ENCODE data around the gene UXT. TPM values are rescaled to one million over a fixed set of nuclear protein-coding genes. Genes with fewer than 3 reads are reported as not detected.
"Not testable (repeated sequence)": the region's sequence is repeated elsewhere in the genome, so short reads cannot be mapped to it uniquely, and the experiment has no call there.

Gene UXT
- total RNA-seq, 5 donors from 2014 or later (not counting 1 experiment from before 2014, with no cell fraction given): 155 to 186 (median 178) TPM

DNA sequence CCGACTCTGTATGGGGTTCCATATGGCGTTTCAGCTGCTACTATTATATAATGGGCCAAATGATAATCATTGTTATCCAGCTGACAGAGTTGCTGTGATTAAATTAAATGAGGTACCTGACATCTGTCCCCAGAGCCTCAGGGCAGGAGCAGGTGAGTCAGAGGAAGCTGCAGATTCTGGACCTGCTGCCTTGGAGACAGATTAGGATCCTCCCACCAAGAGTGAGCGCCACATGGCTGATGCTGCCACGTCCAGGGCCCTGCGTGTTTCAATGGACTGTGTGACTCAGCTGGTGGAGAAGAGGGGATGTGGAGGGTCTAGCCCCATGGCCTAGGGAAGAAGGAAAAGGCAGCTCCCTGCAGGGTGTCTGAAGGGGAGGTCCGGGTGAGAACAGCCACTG, 28.3 kb upstream of the UXT start:
- no peak for DNase-seq
- Histone ChIP-seq H3K4me1 (ENCODE audit: control insufficient read depth in 1 of 2, extremely low read depth in 1 of 2, insufficient read depth in 2 of 2, low read length in 2 of 2) (no peaks in the 10 kb centered on the region), H3K36me3 (ENCODE audit: control insufficient read depth in 2 of 2, extremely low read depth in 1 of 2, insufficient read depth in 1 of 2, low read length in 1 of 2) (no peaks in the 10 kb centered on the region), H3K27me3 (replicated peaks in 1 of 2; ENCODE audit: control insufficient read depth in 2 of 2, extremely low read depth in 1 of 2, insufficient read depth in 2 of 2, low read length in 1 of 2) (peaks cover 0 to 9% of the 10 kb centered on the region in 2 experiments), H3K27ac (ENCODE audit: low read length) (no peak overlapping the region), H3K9me3 (no peaks in the 10 kb centered on the region), H3K4me3 (ENCODE audit: control insufficient read depth in 1 of 2, extremely low read depth in 1 of 2, low read length in 1 of 2) (no peak overlapping the region)
- Mint-ChIP-seq H3K27ac (no peak overlapping the region), H3K4me1 (no peaks in the 10 kb centered on the region), H3K36me3 (no peaks in the 10 kb centered on the region), H3K27me3 (peaks cover 10 to 52% of the 10 kb centered on the region in 2 donors), H3K4me3 (no peak overlapping the region), H3K9me3 (no peaks in the 10 kb centered on the region)
- ATAC-seq (replicated peaks in 1 of 4): no peak
- ChIA-PET CTCF (no interaction called here), POLR2A (no interaction called here)
- no CpG with 5 or more reads among the region's 6 CpGs for WGBS (ENCODE audit: insufficient coverage)

DNA sequence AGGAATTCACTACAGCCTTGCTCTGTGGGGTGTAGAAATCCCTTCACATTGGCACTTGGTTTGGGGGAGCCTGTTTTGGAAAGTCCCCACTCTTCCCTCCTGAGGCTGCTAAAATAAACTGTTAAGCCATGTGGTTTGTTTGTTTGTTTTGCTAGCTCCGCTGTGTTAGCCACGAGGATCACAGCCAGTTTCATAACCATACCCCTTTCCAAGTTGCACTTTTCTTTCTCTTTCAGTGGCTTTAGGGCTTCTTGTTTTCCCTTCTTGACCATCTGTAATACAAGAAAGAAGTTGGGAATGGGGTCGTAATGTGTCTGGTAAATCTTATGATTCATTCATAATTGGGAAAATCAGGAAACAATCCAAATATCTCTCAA, 24.8 kb upstream of the UXT start:
- H3K27me3 Mint-ChIP-seq: peaks cover 6 to 40% of the 10 kb centered on the region in 2 donors
- WGBS (ENCODE audit: insufficient coverage): no CpG with 5 or more reads among the region's 3 CpGs
- DNase-seq (no peak), ATAC-seq (replicated peaks in 1 of 4) (no peak)
- Histone ChIP-seq H3K9me3 (no peaks in the 10 kb centered on the region), H3K36me3 (ENCODE audit: control insufficient read depth in 2 of 2, extremely low read depth in 1 of 2, insufficient read depth in 1 of 2, low read length in 1 of 2) (no peaks in the 10 kb centered on the region), H3K4me3 (ENCODE audit: control insufficient read depth in 1 of 2, extremely low read depth in 1 of 2, low read length in 1 of 2) (no peak overlapping the region), H3K27me3 (replicated peaks in 1 of 2; ENCODE audit: control insufficient read depth in 2 of 2, extremely low read depth in 1 of 2, insufficient read depth in 2 of 2, low read length in 1 of 2) (peaks cover 0 to 9% of the 10 kb centered on the region in 2 experiments), H3K27ac (ENCODE audit: low read length) (no peak overlapping the region), H3K4me1 (ENCODE audit: control insufficient read depth in 1 of 2, extremely low read depth in 1 of 2, insufficient read depth in 2 of 2, low read length in 2 of 2) (no peaks in the 10 kb centered on the region)
- ChIA-PET POLR2A (no interaction called here), CTCF (no interaction called here)
- H3K4me1 Mint-ChIP-seq: no peaks in the 10 kb centered on the region
- H3K36me3 Mint-ChIP-seq: no peaks in the 10 kb centered on the region
- no peak overlapping the region for H3K4me3 Mint-ChIP-seq
- no peak overlapping the region for H3K27ac Mint-ChIP-seq
- no peaks in the 10 kb centered on the region for H3K9me3 Mint-ChIP-seq

- H3K4me3 ChIP-seq (ENCODE audit: control insufficient read depth in 1 of 2, extremely low read depth in 1 of 2, low read length in 1 of 2): no peak overlapping the region
- no peak overlapping the region for H3K4me3 Mint-ChIP-seq
- H3K27me3 ChIP-seq (replicated peaks in 1 of 2; ENCODE audit: control insufficient read depth in 2 of 2, extremely low read depth in 1 of 2, insufficient read depth in 2 of 2, low read length in 1 of 2): peaks cover 0 to 9% of the 10 kb centered on the region in 2 experiments
- DNase-seq (no peak), ATAC-seq (replicated peaks in 1 of 4) (no peak)
- no peaks in the 10 kb centered on the region for H3K4me1 Mint-ChIP-seq
- no peaks in the 10 kb centered on the region for H3K4me1 ChIP-seq (ENCODE audit: control insufficient read depth in 1 of 2, extremely low read depth in 1 of 2, insufficient read depth in 2 of 2, low read length in 2 of 2)
- H3K36me3 Mint-ChIP-seq: no peaks in the 10 kb centered on the region
- ChIA-PET CTCF (interaction anchor here in 1 of 2 donors (0.5 kb wide), 1 partner anchor 127 kb away, joined by 3 read pairs; no protein-coding TSS in a partner anchor), POLR2A (interaction anchor here in 1 of 2 donors (0.6 kb wide), 1 partner anchor 406 kb away, joined by 5 read pairs; no protein-coding TSS in a partner anchor)
- no peaks in the 10 kb centered on the region for H3K9me3 Mint-ChIP-seq
- no peaks in the 10 kb centered on the region for H3K36me3 ChIP-seq (ENCODE audit: control insufficient read depth in 2 of 2, extremely low read depth in 1 of 2, insufficient read depth in 1 of 2, low read length in 1 of 2)
- H3K27me3 Mint-ChIP-seq: peaks cover 6 to 40% of the 10 kb centered on the region in 2 donors
- H3K27ac ChIP-seq (ENCODE audit: low read length): no peak overlapping the region
- 95% methylated on average over 3 of the region's 14 CpGs for WGBS (ENCODE audit: insufficient coverage)
- H3K27ac Mint-ChIP-seq: no peak overlapping the region
- H3K9me3 ChIP-seq: no peaks in the 10 kb centered on the region
These were observed 24.3 kb upstream of the UXT start for GRCh38 chrX:47683184-47683828.

DNA sequence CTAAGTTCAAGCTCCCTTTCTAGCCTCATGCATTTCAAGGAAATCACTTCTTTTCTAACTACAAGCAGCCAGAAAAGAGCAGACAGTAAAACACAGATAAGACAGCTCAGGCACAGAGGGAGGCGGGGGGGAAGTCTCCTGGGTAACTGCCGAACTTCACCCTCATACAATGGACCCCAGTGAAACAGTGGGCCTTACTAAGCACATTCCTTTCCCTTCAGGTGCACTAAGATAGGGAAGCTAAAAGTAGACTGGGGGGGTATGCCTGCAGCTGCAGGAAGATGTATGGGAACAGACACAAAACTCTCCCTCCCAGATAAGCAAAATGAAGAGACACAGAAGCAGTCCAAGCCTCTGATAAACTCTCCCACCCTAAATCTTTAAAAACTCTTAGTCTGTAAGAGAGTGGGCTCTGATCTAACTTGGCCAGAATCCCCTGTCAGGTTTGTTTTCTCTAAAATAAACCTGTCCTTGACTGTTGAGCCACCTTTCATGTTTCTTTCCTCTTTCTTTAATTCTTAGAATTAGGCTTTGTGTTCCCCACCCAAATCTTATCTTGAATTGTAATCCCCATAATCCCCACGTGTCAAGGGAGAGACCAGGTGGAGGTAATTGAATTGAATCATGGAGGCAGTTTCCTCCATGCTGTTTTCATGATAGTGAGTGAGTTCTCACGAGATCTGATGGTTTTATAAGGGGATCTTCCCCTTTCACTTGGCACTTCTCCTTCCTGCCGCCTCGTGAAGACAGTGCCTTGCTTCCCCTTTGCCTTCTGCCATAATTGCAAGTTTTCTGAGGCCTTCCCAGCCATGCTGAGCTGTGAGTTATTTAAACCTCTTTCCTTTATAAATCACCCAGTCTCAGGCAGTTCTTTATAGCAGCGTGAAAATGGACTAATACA, 17.2 kb upstream of the UXT start:
- WGBS (ENCODE audit: insufficient coverage): no CpG with 5 or more reads among the region's 7 CpGs
- CTCF ChIA-PET: not testable (repeated sequence)

DNA sequence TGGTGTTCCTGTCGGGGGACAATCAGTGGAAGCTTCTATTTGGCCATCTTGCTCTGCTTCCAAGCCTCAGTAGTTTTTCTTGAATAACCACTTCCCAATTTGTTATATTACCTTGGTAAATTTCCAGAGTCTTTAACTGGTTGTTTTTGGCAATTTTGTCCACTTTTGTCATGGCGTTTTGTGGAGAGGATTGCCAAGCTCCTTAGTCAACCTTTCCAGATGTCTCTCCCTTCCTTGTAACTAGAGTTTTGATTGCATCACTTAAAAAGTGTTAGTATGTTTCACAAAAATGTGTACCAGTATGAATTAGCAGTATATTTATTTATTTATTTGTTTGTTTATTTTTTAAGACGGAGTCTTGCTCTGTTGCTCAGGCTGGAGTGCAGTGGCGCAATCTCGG, 15.8 kb upstream of the UXT start:
- Mint-ChIP-seq H3K27me3 (peaks cover 4 to 22% of the 10 kb centered on the region in 2 donors), H3K4me3 (no peak overlapping the region), H3K27ac (no peak overlapping the region), H3K4me1 (no peaks in the 10 kb centered on the region), H3K9me3 (no peaks in the 10 kb centered on the region), H3K36me3 (no peaks in the 10 kb centered on the region)
- Histone ChIP-seq H3K27ac (ENCODE audit: low read length) (no peak overlapping the region), H3K4me1 (ENCODE audit: control insufficient read depth in 1 of 2, extremely low read depth in 1 of 2, insufficient read depth in 2 of 2, low read length in 2 of 2) (no peaks in the 10 kb centered on the region), H3K36me3 (ENCODE audit: control insufficient read depth in 2 of 2, extremely low read depth in 1 of 2, insufficient read depth in 1 of 2, low read length in 1 of 2) (no peaks in the 10 kb centered on the region), H3K4me3 (ENCODE audit: control insufficient read depth in 1 of 2, extremely low read depth in 1 of 2, low read length in 1 of 2) (no peak overlapping the region), H3K9me3 (no peaks in the 10 kb centered on the region), H3K27me3 (replicated peaks in 1 of 2; ENCODE audit: control insufficient read depth in 2 of 2, extremely low read depth in 1 of 2, insufficient read depth in 2 of 2, low read length in 1 of 2) (peaks cover 0 to 3% of the 10 kb centered on the region in 2 experiments)
- ChIA-PET POLR2A (no interaction called here), CTCF (no interaction called here)
- DNase-seq (no peak), ATAC-seq (replicated peaks in 1 of 4) (no peak)
- WGBS (ENCODE audit: insufficient coverage): no CpG with 5 or more reads among the region's 5 CpGs

More for the DNA sequence above, 17.2 kb upstream of the UXT start:
- DNase-seq; POLR2A ChIA-PET; H3K36me3 Mint-ChIP-seq; H3K27me3 ChIP-seq (replicated peaks in 1 of 2; ENCODE audit: control insufficient read depth in 2 of 2, extremely low read depth in 1 of 2, insufficient read depth in 2 of 2, low read length in 1 of 2); H3K9me3 ChIP-seq; H3K4me1 ChIP-seq (ENCODE audit: control insufficient read depth in 1 of 2, extremely low read depth in 1 of 2, insufficient read depth in 2 of 2, low read length in 2 of 2); H3K36me3 ChIP-seq (ENCODE audit: control insufficient read depth in 2 of 2, extremely low read depth in 1 of 2, insufficient read depth in 1 of 2, low read length in 1 of 2); H3K4me3 Mint-ChIP-seq; H3K27ac ChIP-seq (ENCODE audit: low read length); H3K4me3 ChIP-seq (ENCODE audit: control insufficient read depth in 1 of 2, extremely low read depth in 1 of 2, low read length in 1 of 2); H3K27ac Mint-ChIP-seq; H3K4me1 Mint-ChIP-seq; ATAC-seq (replicated peaks in 1 of 4); H3K9me3 Mint-ChIP-seq: not testable (repeated sequence)
- H3K27me3 Mint-ChIP-seq: peaks cover 4 to 26% of the 10 kb centered on the region in 2 donors

DNA sequence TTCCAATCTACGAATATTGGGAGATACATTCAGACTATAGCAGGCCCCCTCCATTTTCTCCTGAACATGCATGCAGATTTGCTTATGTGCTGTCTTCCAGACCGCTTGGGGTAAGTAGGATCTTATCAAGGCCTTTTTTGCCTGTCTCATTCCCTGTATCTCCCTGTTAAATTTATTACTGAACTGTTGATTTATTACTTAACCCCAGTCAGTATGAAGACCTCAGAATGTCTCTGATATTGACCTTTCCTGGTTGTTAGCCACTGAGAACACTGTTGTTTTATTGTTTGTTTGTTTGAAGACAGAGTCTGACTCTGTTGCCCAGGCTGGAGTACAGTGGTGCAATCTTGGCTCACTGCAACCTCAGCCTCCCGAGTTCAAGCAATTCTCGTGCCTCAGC, 6.8 kb upstream of the UXT start:
- H3K4me3 Mint-ChIP-seq; CTCF ChIA-PET; H3K27me3 Mint-ChIP-seq; H3K27ac ChIP-seq (ENCODE audit: low read length); H3K9me3 Mint-ChIP-seq; H3K36me3 ChIP-seq (ENCODE audit: control insufficient read depth in 2 of 2, extremely low read depth in 1 of 2, insufficient read depth in 1 of 2, low read length in 1 of 2); H3K27ac Mint-ChIP-seq; H3K4me1 ChIP-seq (ENCODE audit: control insufficient read depth in 1 of 2, extremely low read depth in 1 of 2, insufficient read depth in 2 of 2, low read length in 2 of 2); DNase-seq; H3K4me3 ChIP-seq (ENCODE audit: control insufficient read depth in 1 of 2, extremely low read depth in 1 of 2, low read length in 1 of 2); H3K36me3 Mint-ChIP-seq; H3K9me3 ChIP-seq; H3K4me1 Mint-ChIP-seq; ATAC-seq (replicated peaks in 1 of 4); H3K27me3 ChIP-seq (replicated peaks in 1 of 2; ENCODE audit: control insufficient read depth in 2 of 2, extremely low read depth in 1 of 2, insufficient read depth in 2 of 2, low read length in 1 of 2); POLR2A ChIA-PET: not testable (repeated sequence)
- WGBS (ENCODE audit: insufficient coverage): no CpG with 5 or more reads among the region's 4 CpGs
